OCI-LY7 (cell line): Measurements from ENCODE around the gene RAB7A. TPM values are rescaled to one million over a fixed set of nuclear protein-coding genes. Genes with fewer than 3 reads are reported as not detected.

Source experiments
- BruUV-seq: library from RNA; stranded (reverse); fragments of 400-500 nt; replicated peaks from 2 replicates; lab custom pipeline; 2021; lab: Mats Ljungman, UMichigan
- CTCF ChIA-PET: fragments of 300-600 bp; sonication (Branson Sonifier 250); formaldehyde crosslinking; loops from one replicate; lab custom pipeline; 2022; ENCODE audit warnings: antibody characterized with exemption; ENCODE audit not compliant: unreplicated experiment; lab: Charles Lee
- POLR2A ChIA-PET: fragments of 300-600 bp; sonication (Branson Sonifier 250); formaldehyde crosslinking; loops from one replicate; lab custom pipeline; 2022; ENCODE audit warnings: antibody characterized with exemption; lab: Charles Lee
- DNase-seq: peaks from one replicate; pipeline ENCODE4 v3.0.0-alpha.2; 2015; ENCODE audit warnings: low spot score
- H2AFZ ChIP-seq: fragments of 200-600 bp; sonication (generic), shearing (Covaris generic); 2 replicates; pipeline ENCODE4 v1.6.1; 2014; ENCODE audit warnings: mild to moderate bottlenecking, antibody characterized with exemption, low read length, moderate library complexity
- H3K27ac ChIP-seq: fragments of 200-600 bp; sonication (generic); 2 replicates; pipeline ENCODE4 v1.5.1; 2014; ENCODE audit warnings: mixed run types, low read depth, mild to moderate bottlenecking, moderate library complexity, low read length, inconsistent platforms; ENCODE audit not compliant: poor library complexity, severe bottlenecking
- H3K36me3 ChIP-seq: fragments of 200-600 bp; sonication (generic); 2 replicates; pipeline ENCODE4 v1.6.1; 2014; ENCODE audit warnings: mild to moderate bottlenecking, antibody characterized with exemption, low read length, moderate library complexity, mixed read lengths; ENCODE audit not compliant: insufficient read depth
- H3K4me1 ChIP-seq: fragments of 200-600 bp; sonication (generic); 2 replicates; pipeline ENCODE4 v1.5.1; 2014; ENCODE audit warnings: mild to moderate bottlenecking, low read length; ENCODE audit not compliant: insufficient read depth, poor library complexity, severe bottlenecking
- H3K4me2 ChIP-seq: fragments of 200-600 bp; sonication (generic); 2 replicates; pipeline ENCODE4 v1.6.1; 2014; ENCODE audit warnings: mild to moderate bottlenecking, low read length
- H3K4me3 ChIP-seq: fragments of 200-600 bp; sonication (generic); 2 replicates; pipeline ENCODE4 v1.5.1; 2014; ENCODE audit warnings: mild to moderate bottlenecking, low read depth, low read length; ENCODE audit not compliant: poor library complexity, severe bottlenecking
- H3K79me2 ChIP-seq: fragments of 200-600 bp; sonication (generic); 2 replicates; pipeline ENCODE4 v1.6.1; 2016; ENCODE audit warnings: low read depth, mild to moderate bottlenecking, low read length, moderate library complexity, mixed read lengths; ENCODE audit not compliant: insufficient read depth
- H3K9me2 ChIP-seq: fragments of 200-600 bp; sonication (generic); 2 replicates; pipeline ENCODE4 v1.6.1; 2016; ENCODE audit warnings: mild to moderate bottlenecking, low read length, mixed read lengths; ENCODE audit not compliant: insufficient read depth
- H3K9me3 ChIP-seq: fragments of 200-600 bp; sonication (generic); 2 replicates; pipeline ENCODE4 v1.6.1; 2014; ENCODE audit warnings: mild to moderate bottlenecking, mixed run types, low read length, mixed read lengths
- H4K20me1 ChIP-seq: fragments of 200-600 bp; sonication (generic); 2 replicates; pipeline ENCODE4 v1.6.1; 2014; ENCODE audit warnings: mild to moderate bottlenecking, antibody characterized with exemption, low read length, moderate library complexity, mixed read lengths; ENCODE audit not compliant: insufficient read depth
- EZH2phosphoT487 ChIP-seq: fragments of 200-600 bp; sonication (generic); IDR thresholded peaks from 2 replicates; pipeline ENCODE4 v1.6.1; 2018; ENCODE audit warnings: low read depth, borderline replicate concordance, mild to moderate bottlenecking, mixed run types, antibody characterized with exemption, low read length, moderate library complexity, mixed read lengths
- intact Hi-C: fragments of 100-400 bp; cut with micrococcal nuclease; formaldehyde crosslinking; loops from one replicate; pipeline ENCODE4 v1.10.0; 2022; ENCODE audit not compliant: unreplicated experiment
- total RNA-seq, 2 experiments: library from RNA; depleted of rRNA in 1 of 2; stranded (reverse); fragments of >200 nt in 1 of 2; shearing (Covaris generic) in 1 of 2; gene quantifications; 2 replicates each; pipeline ENCODE4 v1.2.3, GENCODE V29; 2014 to 2022
- TF ChIP-seq, protein P1 (sequence below): fragments of 200-600 bp; sonication (generic); conservative IDR thresholded peaks from 2 replicates; pipeline ENCODE4 v1.5.1; 2014; ENCODE audit warnings: mild to moderate bottlenecking, antibody characterized with exemption, low read length, moderate library complexity, mixed read lengths

The RAB7A gene
- total RNA-seq, 2 experiments from 2014 or later: 24.5 to 143 TPM

DNA sequence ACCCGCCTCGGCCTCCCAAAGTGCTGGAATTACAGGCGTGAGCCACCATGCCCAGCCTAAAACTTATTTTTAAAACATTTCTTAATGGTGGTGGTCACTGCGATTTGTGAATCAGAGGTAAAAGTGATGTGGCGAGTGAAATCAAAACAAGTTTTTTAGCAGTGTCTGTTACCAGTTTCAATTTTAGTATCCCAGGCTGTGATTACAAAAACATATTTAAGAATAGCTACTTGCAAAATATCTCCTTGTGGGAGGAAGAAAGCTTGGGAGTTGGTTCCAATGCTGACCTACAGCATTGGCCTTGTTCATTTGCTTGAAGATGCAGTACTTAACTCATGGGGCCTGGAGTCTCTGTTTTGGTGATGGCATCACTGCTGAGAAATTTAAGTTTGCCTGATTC, 4.5 kb downstream of the RAB7A start:
- no peak overlapping the region for H3K4me2 ChIP-seq
- peaks cover 30% of the 10 kb centered on the region for H4K20me1 ChIP-seq
- H3K9me3 ChIP-seq: no peaks in the 10 kb centered on the region
- no TSS peak for BruUV-seq
- ChIA-PET CTCF (no interaction called here), POLR2A (interaction anchor here (1.4 kb wide), 1 partner anchor 59 kb away, joined by 5 read pairs; no protein-coding TSS in a partner anchor)
- H3K79me2 ChIP-seq: peaks cover 92% of the 10 kb centered on the region
- no peak overlapping the region for H2AFZ ChIP-seq
- H3K9me2 ChIP-seq: no peaks in the 10 kb centered on the region
- H3K4me3 ChIP-seq: no peak overlapping the region
- intact Hi-C loops: no loop called here
- peaks cover 42% of the 10 kb centered on the region for H3K36me3 ChIP-seq
- H3K27ac ChIP-seq: no peak overlapping the region
- TF ChIP-seq EZH2phosphoT487: no peak
- TF ChIP-seq, protein P1, sequence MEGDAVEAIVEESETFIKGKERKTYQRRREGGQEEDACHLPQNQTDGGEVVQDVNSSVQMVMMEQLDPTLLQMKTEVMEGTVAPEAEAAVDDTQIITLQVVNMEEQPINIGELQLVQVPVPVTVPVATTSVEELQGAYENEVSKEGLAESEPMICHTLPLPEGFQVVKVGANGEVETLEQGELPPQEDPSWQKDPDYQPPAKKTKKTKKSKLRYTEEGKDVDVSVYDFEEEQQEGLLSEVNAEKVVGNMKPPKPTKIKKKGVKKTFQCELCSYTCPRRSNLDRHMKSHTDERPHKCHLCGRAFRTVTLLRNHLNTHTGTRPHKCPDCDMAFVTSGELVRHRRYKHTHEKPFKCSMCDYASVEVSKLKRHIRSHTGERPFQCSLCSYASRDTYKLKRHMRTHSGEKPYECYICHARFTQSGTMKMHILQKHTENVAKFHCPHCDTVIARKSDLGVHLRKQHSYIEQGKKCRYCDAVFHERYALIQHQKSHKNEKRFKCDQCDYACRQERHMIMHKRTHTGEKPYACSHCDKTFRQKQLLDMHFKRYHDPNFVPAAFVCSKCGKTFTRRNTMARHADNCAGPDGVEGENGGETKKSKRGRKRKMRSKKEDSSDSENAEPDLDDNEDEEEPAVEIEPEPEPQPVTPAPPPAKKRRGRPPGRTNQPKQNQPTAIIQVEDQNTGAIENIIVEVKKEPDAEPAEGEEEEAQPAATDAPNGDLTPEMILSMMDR: no peak
- DNase-seq: no peak
- peaks cover 19% of the 10 kb centered on the region for H3K4me1 ChIP-seq

- Histone ChIP-seq H2AFZ (no peak overlapping the region), H3K4me1 (no peaks in the 10 kb centered on the region), H3K36me3 (peaks cover 65% of the 10 kb centered on the region), H3K79me2 (peaks cover 92% of the 10 kb centered on the region), H3K9me3 (no peaks in the 10 kb centered on the region), H3K27ac (no peak overlapping the region), H3K9me2 (no peaks in the 10 kb centered on the region), H3K4me3 (no peak overlapping the region), H3K4me2 (no peak overlapping the region), H4K20me1 (peaks cover 11% of the 10 kb centered on the region)
- no peak for TF ChIP-seq EZH2phosphoT487
- TF ChIP-seq, protein P1: no peak
- DNase-seq: no peak
- BruUV-seq: TSS peak; percentile 0
- ChIA-PET CTCF (no interaction called here), POLR2A (interaction anchor here (0.6 to 1.4 kb wide), 5 partner anchors 9 to 1185 kb away, joined by 3 to 4 read pairs (median 3); no protein-coding TSS in a partner anchor)
- intact Hi-C loops: no loop called here
Measured at GRCh38 chr3:128734523-128735189, 8.7 kb downstream of the RAB7A start.

DNA sequence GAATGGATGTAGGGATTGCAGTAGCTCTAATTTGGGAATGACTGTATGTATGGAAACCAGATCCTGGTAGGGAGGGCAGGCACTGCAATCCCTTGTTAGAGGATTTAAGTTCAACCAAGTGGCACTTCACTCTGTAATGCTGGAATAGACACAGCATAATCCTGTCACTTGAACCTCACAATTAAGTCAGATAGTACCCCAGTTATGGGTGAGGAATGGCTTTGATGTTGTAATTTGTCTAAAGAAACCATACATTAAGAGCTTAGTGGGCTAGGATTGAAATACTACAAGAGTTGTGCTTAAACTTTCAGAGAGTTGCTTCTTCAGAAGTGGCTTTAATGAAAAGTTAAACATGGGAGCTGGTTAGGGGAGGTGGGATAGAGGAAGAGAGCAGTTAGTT, 9.3 kb downstream of the RAB7A start:
- CTCF ChIA-PET: no interaction called here
- H3K4me2 ChIP-seq: no peak overlapping the region
- no peak for DNase-seq
- POLR2A ChIA-PET: interaction anchor here (0.8 to 1.4 kb wide), 3 partner anchors 10 to 25 kb away, joined by 3 to 4 read pairs (median 3); no protein-coding TSS in a partner anchor
- H3K4me1 ChIP-seq: no peaks in the 10 kb centered on the region
- no peak overlapping the region for H3K27ac ChIP-seq
- no peaks in the 10 kb centered on the region for H3K9me3 ChIP-seq
- no peak overlapping the region for H2AFZ ChIP-seq
- no peaks in the 10 kb centered on the region for H3K9me2 ChIP-seq
- no peak overlapping the region for H3K4me3 ChIP-seq
- TF ChIP-seq, protein P1: no peak
- TF ChIP-seq EZH2phosphoT487: no peak
- BruUV-seq: no TSS peak
- intact Hi-C loops: no loop called here
- H3K36me3 ChIP-seq: peaks cover 71% of the 10 kb centered on the region
- H4K20me1 ChIP-seq: peaks cover 7% of the 10 kb centered on the region
- peaks cover 89% of the 10 kb centered on the region for H3K79me2 ChIP-seq
